Measurements from ENCODE around the gene CFHR5. TPM values are rescaled to one million over a fixed set of nuclear protein-coding genes. Genes with fewer than 3 reads are reported as not detected.

CFHR5 gene
- total and polyA plus RNA-seq, 2 of the 4 experiments (the other 2 are of a cell fraction) = not detected

- ATAC-seq (ENCODE audit: low read depth) = no peak
- ChIA-PET POLR2A (ENCODE audit: unreplicated experiment) (interaction anchor here (0.7 kb wide), 1 partner anchor 73 kb away, joined by 6 read pairs; no protein-coding TSS in a partner anchor), CTCF (no interaction called here)
- Histone ChIP-seq H3K27ac (ENCODE audit: insufficient read depth, low read length) (no peak overlapping the region), H3K27me3 (ENCODE audit: control insufficient read depth, insufficient read depth, low read length) (no peaks in the 10 kb centered on the region), H3K4me2 (ENCODE audit: low read depth, low read length) (no peak overlapping the region), H3K4me1 (ENCODE audit: control insufficient read depth, insufficient read depth, low read length) (no peaks in the 10 kb centered on the region), H3K79me1 (ENCODE audit: low read depth in 1 of 2, low read length in 2 of 2) (no peaks in the 10 kb centered on the region), H2BK20ac (ENCODE audit: low read depth, low read length) (no peak overlapping the region), H3K9me1 (ENCODE audit: insufficient read depth, low read length) (no peaks in the 10 kb centered on the region), H4K5ac (ENCODE audit: low read depth, low read length) (no peak overlapping the region), H2AK9ac (replicated peaks; ENCODE audit: low read depth, low read length, poor library complexity) (no peak overlapping the region), H4K20me1 (ENCODE audit: insufficient read depth, low read length) (no peaks in the 10 kb centered on the region), H2BK5ac (ENCODE audit: low read depth, low read length, poor library complexity, severe bottlenecking) (no peak overlapping the region), H2BK120ac (ENCODE audit: low read depth, low read length) (no peak overlapping the region), H2AK5ac (ENCODE audit: low read depth, low read length) (no peak overlapping the region), H3K9ac (ENCODE audit: low read depth, low read length) (no peak overlapping the region), H3K23ac (ENCODE audit: low read depth, low read length) (no peak overlapping the region), H2BK15ac (ENCODE audit: low read depth, low read length) (no peak overlapping the region), H2AFZ (replicated peaks; ENCODE audit: low read length, poor library complexity) (no peak overlapping the region), H3K56ac (ENCODE audit: extremely low read depth, insufficient read depth, low read length) (no peak overlapping the region), H4K8ac (ENCODE audit: low read depth in 2 of 2, low read length in 2 of 2) (no peak overlapping the region), H3K14ac (replicated peaks; ENCODE audit: low read depth, low read length) (no peak overlapping the region), H3K9me3 (ENCODE audit: control insufficient read depth, insufficient read depth, low read length) (no peaks in the 10 kb centered on the region), H3K4ac (ENCODE audit: low read depth, low read length) (no peak overlapping the region), H3K18ac (ENCODE audit: low read depth, low read length) (no peak overlapping the region), H3K4me3 (ENCODE audit: insufficient read depth, low read depth, low read length) (no peak overlapping the region), H3K36me3 (ENCODE audit: control insufficient read depth, insufficient read depth, low read length) (no peaks in the 10 kb centered on the region), H4K91ac (ENCODE audit: insufficient read depth, low read depth, low read length) (no peak overlapping the region)
- BruUV-seq (replicated peaks) = no TSS peak
- dilution Hi-C loops (cut with HindIII; ENCODE audit: low sequenced_read_pairs, unreplicated experiment) (no loop called here), intact Hi-C loops (cut with micrococcal nuclease) (no loop called here), in situ Hi-C loops (cut with MboI; ENCODE audit: low sequenced_read_pairs) (no loop called here)
- TF ChIP-seq BHLHE40 (IDR thresholded peaks at IDR 0.05; ENCODE audit: low read depth, low read length) (no peak), CEBPB (IDR thresholded peaks at IDR 0.05; ENCODE audit: low read depth, low read length) (no peak), FOS (IDR thresholded peaks at IDR 0.05; ENCODE audit: low read depth, low read length) (no peak), RCOR1 (IDR thresholded peaks at IDR 0.05; ENCODE audit: insufficient replicate concordance, low read length) (no peak), RAD21 (IDR thresholded peaks at IDR 0.05; ENCODE audit: low read length) (no peak), CTCF (conservative IDR thresholded peaks at IDR 0.05; ENCODE audit: low read depth, low read length) (no peak), SMC3 (IDR thresholded peaks at IDR 0.05; ENCODE audit: low read depth, low read length) (no peak), MAFK (IDR thresholded peaks at IDR 0.05; ENCODE audit: low read depth, low read length) (no peak), ELK1 (IDR thresholded peaks at IDR 0.05; ENCODE audit: borderline replicate concordance, low read depth, low read length) (no peak), MAZ (IDR thresholded peaks at IDR 0.05; ENCODE audit: borderline replicate concordance, low read depth, low read length) (no peak), MXI1 (IDR thresholded peaks at IDR 0.05; ENCODE audit: borderline replicate concordance, low read depth, low read length) (no peak), POLR2A (IDR thresholded peaks at IDR 0.05; ENCODE audit: low read depth, low read length) (no peak), USF2 (IDR thresholded peaks at IDR 0.05; ENCODE audit: low read depth, low read length) (no peak), RFX5 (IDR thresholded peaks at IDR 0.05; ENCODE audit: low read depth, low read length) (no peak), CHD1 (IDR thresholded peaks at IDR 0.05; ENCODE audit: low read depth, low read length) (no peak), NFE2L2 (IDR thresholded peaks at IDR 0.05; ENCODE audit: low read depth, low read length) (no peak)
- no peak for DNase-seq
- WGBS, 2 experiments (ENCODE audit: extremely low coverage in 2 of 2, insufficient read length in 1 of 2) = 60% methylated on average over 1 of the region's 6 CpGs; no CpG with 5 or more reads in 1 of the 2 experiments
Measured at GRCh38 chr1:197027359-197027758, 50.0 kb downstream of the CFHR5 start.
